ENCODE results near the gene DAPK2.

DAPK2 gene

GRCh38 chr15:64004056-64004455, 42.2 kb downstream of the DAPK2 start:
- H3K4me3 ChIP-seq (ENCODE audit: low read depth, low read length): no peak overlapping the region
- no peak for TF ChIP-seq CTCF (IDR thresholded peaks at IDR 0.05; ENCODE audit: borderline replicate concordance, insufficient read depth, low read depth, low read length)

- TF ChIP-seq CTCF (IDR thresholded peaks at IDR 0.05; ENCODE audit: borderline replicate concordance, insufficient read depth, low read depth, low read length): no peak
- no peak overlapping the region for H3K4me3 ChIP-seq (ENCODE audit: low read depth, low read length)
These were observed 43.1 kb downstream of the DAPK2 start for GRCh38 chr15:64003182-64003581.

- H3K4me3 ChIP-seq (ENCODE audit: low read depth, low read length): no peak overlapping the region
- TF ChIP-seq CTCF (IDR thresholded peaks at IDR 0.05; ENCODE audit: borderline replicate concordance, insufficient read depth, low read depth, low read length): no peak
These were observed 45.1 kb downstream of the DAPK2 start for GRCh38 chr15:64001148-64001547.

GRCh38 chr15:64000183-64000951, 45.9 kb downstream of the DAPK2 start:
- TF ChIP-seq CTCF (IDR thresholded peaks at IDR 0.05; ENCODE audit: borderline replicate concordance, insufficient read depth, low read depth, low read length): no peak

GRCh38 chr15:63999177-63999576, 47.1 kb downstream of the DAPK2 start:
- TF ChIP-seq CTCF (IDR thresholded peaks at IDR 0.05; ENCODE audit: borderline replicate concordance, insufficient read depth, low read depth, low read length): no peak
- no peak overlapping the region for H3K4me3 ChIP-seq (ENCODE audit: low read depth, low read length)

More at GRCh38 chr15:64000183-64000951, 45.9 kb downstream of the DAPK2 start:
- H3K4me3 ChIP-seq (ENCODE audit: low read depth, low read length): no peak overlapping the region

GRCh38 chr15:63998489-63998888, 47.8 kb downstream of the DAPK2 start:
- TF ChIP-seq CTCF (IDR thresholded peaks at IDR 0.05; ENCODE audit: borderline replicate concordance, insufficient read depth, low read depth, low read length): no peak
- H3K4me3 ChIP-seq (ENCODE audit: low read depth, low read length): no peak overlapping the region
